Activated CD4-positive, alpha-beta memory T cell treated with anti-CD3 and anti-CD28 coated beads, Interleukin-2, amount 10 ng/mL, durations not matched to agents 7 days and 5 days (primary cell): Measurements from ENCODE around the gene MAD1L1. TPM values are rescaled to one million over a fixed set of nuclear protein-coding genes. Genes with fewer than 3 reads are reported as not detected.
"Not testable (repeated sequence)": the region's sequence is repeated elsewhere in the genome, so short reads cannot be mapped to it uniquely, and the experiment has no call there.

Source experiments
- CTCF ChIA-PET: fragments of 350-600 bp; sonication (Branson Sonifier 250); formaldehyde crosslinking; loops from one replicate; lab custom pipeline; 2021; ENCODE audit warnings: antibody characterized with exemption, inconsistent platforms; lab: Charles Lee
- POLR2A ChIA-PET: fragments of 350-600 bp; sonication (Branson Sonifier 250); formaldehyde crosslinking; loops from one replicate; lab custom pipeline; 2021; ENCODE audit warnings: antibody characterized with exemption; lab: Charles Lee
- DNase-seq: peaks from one replicate; pipeline ENCODE4 v3.0.0-alpha.2; 2020
- H3K27ac Mint-ChIP-seq: one replicate; pipeline ENCODE4 v1.8.0; 2021; ENCODE audit warnings: mild to moderate bottlenecking, mixed read lengths
- H3K27me3 Mint-ChIP-seq: one replicate; pipeline ENCODE4 v1.8.0; 2021; ENCODE audit warnings: mixed read lengths
- H3K36me3 Mint-ChIP-seq: one replicate; pipeline ENCODE4 v1.8.0; 2021; ENCODE audit warnings: low read depth, mixed read lengths
- H3K4me1 Mint-ChIP-seq: one replicate; pipeline ENCODE4 v1.8.0; 2021; ENCODE audit warnings: mixed read lengths
- H3K4me3 Mint-ChIP-seq: one replicate; pipeline ENCODE4 v1.8.0; 2021; ENCODE audit warnings: mild to moderate bottlenecking, mixed read lengths
- H3K9me3 Mint-ChIP-seq: one replicate; pipeline ENCODE4 v1.8.0; 2021; ENCODE audit warnings: mixed read lengths
- total RNA-seq, 2 experiments: library from RNA; stranded (reverse); gene quantifications; one replicate each; pipeline ENCODE4 v1.2.3, GENCODE V29; 2021

The MAD1L1 gene
- total RNA-seq, 2 experiments from 2014 or later, result 120 to 136 TPM

GRCh38 chr7:1883031-1883761 lies 349.5 kb downstream of the MAD1L1 start:
- DNase-seq, result peak; percentile 47
- peak overlapping the region; percentile 73 for H3K27ac Mint-ChIP-seq
- peaks cover 10% of the 10 kb centered on the region for H3K9me3 Mint-ChIP-seq
- H3K4me3 Mint-ChIP-seq, result no peak overlapping the region
- H3K4me1 Mint-ChIP-seq, result peaks cover 38% of the 10 kb centered on the region
- ChIA-PET POLR2A (interaction anchor here (0.8 to 1.8 kb wide), 3 partner anchors 28 to 372 kb away, joined by 3 to 5 read pairs (median 4); no protein-coding TSS in a partner anchor), CTCF (interaction anchor here (0.6 kb wide), 1 partner anchor 610 kb away, joined by 3 read pairs; no protein-coding TSS in a partner anchor)
- no peaks in the 10 kb centered on the region for H3K27me3 Mint-ChIP-seq
- H3K36me3 Mint-ChIP-seq, result peaks cover 45% of the 10 kb centered on the region

GRCh38 chr7:1882451-1882850 lies 350.3 kb downstream of the MAD1L1 start:
- peaks cover 38% of the 10 kb centered on the region for H3K4me1 Mint-ChIP-seq
- CTCF ChIA-PET, result interaction anchor here (0.6 kb wide), 1 partner anchor 611 kb away, joined by 3 read pairs; no protein-coding TSS in a partner anchor
- H3K27me3 Mint-ChIP-seq, result no peaks in the 10 kb centered on the region
- peak overlapping the region; percentile 73 for H3K27ac Mint-ChIP-seq
- H3K9me3 Mint-ChIP-seq, result peaks cover 7% of the 10 kb centered on the region
- H3K4me3 Mint-ChIP-seq, result no peak overlapping the region
- POLR2A ChIA-PET, result interaction anchor here (0.8 to 1.8 kb wide), 3 partner anchors 27 to 373 kb away, joined by 3 to 5 read pairs (median 4); no protein-coding TSS in a partner anchor
- peaks cover 42% of the 10 kb centered on the region for H3K36me3 Mint-ChIP-seq
- no peak for DNase-seq

- ChIA-PET POLR2A (interaction anchor here (1.4 kb wide), 1 partner anchor 27 kb away, joined by 4 read pairs; no protein-coding TSS in a partner anchor), CTCF (no interaction called here)
- H3K4me1 Mint-ChIP-seq, result peaks cover 36% of the 10 kb centered on the region
- no peak for DNase-seq
- H3K36me3 Mint-ChIP-seq, result peaks cover 37% of the 10 kb centered on the region
- no peaks in the 10 kb centered on the region for H3K27me3 Mint-ChIP-seq
- H3K27ac Mint-ChIP-seq, result peak overlapping the region; percentile 64
- H3K4me3 Mint-ChIP-seq, result no peak overlapping the region
- peaks cover 7% of the 10 kb centered on the region for H3K9me3 Mint-ChIP-seq
These were observed 350.8 kb downstream of the MAD1L1 start for GRCh38 chr7:1881946-1882345.

- H3K9me3 Mint-ChIP-seq, POLR2A ChIA-PET: not testable (repeated sequence)
- peaks cover 11% of the 10 kb centered on the region for H3K4me1 Mint-ChIP-seq
These were observed 356.1 kb downstream of the MAD1L1 start for GRCh38 chr7:1876641-1877040.

GRCh38 chr7:1875392-1876199 lies 357.1 kb downstream of the MAD1L1 start:
- peaks cover 38% of the 10 kb centered on the region for H3K36me3 Mint-ChIP-seq
- H3K27me3 Mint-ChIP-seq, CTCF ChIA-PET, H3K4me1 Mint-ChIP-seq, DNase-seq, H3K4me3 Mint-ChIP-seq, POLR2A ChIA-PET, H3K27ac Mint-ChIP-seq: not testable (repeated sequence)
- peaks cover 14% of the 10 kb centered on the region for H3K9me3 Mint-ChIP-seq

More at GRCh38 chr7:1876641-1877040, 356.1 kb downstream of the MAD1L1 start:
- peaks cover 38% of the 10 kb centered on the region for H3K36me3 Mint-ChIP-seq
- CTCF ChIA-PET, DNase-seq, H3K27me3 Mint-ChIP-seq, H3K4me3 Mint-ChIP-seq, H3K27ac Mint-ChIP-seq: not testable (repeated sequence)

GRCh38 chr7:1874590-1875391 lies 358.0 kb downstream of the MAD1L1 start:
- Mint-ChIP-seq H3K9me3 (peaks cover 17% of the 10 kb centered on the region), H3K36me3 (peaks cover 35% of the 10 kb centered on the region)
- H3K27ac Mint-ChIP-seq, H3K4me1 Mint-ChIP-seq, CTCF ChIA-PET, H3K4me3 Mint-ChIP-seq, DNase-seq, H3K27me3 Mint-ChIP-seq, POLR2A ChIA-PET: not testable (repeated sequence)

GRCh38 chr7:1873857-1874589 lies 358.7 kb downstream of the MAD1L1 start:
- DNase-seq, result no peak
- ChIA-PET CTCF (no interaction called here), POLR2A (no interaction called here)

GRCh38 chr7:1873421-1873820 lies 359.3 kb downstream of the MAD1L1 start:
- ChIA-PET POLR2A (no interaction called here), CTCF (no interaction called here)
- H3K9me3 Mint-ChIP-seq, result peaks cover 15% of the 10 kb centered on the region
- H3K27ac Mint-ChIP-seq, result no peak overlapping the region
- peaks cover 4% of the 10 kb centered on the region for H3K4me1 Mint-ChIP-seq
- H3K36me3 Mint-ChIP-seq, result peaks cover 27% of the 10 kb centered on the region
- no peaks in the 10 kb centered on the region for H3K27me3 Mint-ChIP-seq
- no peak overlapping the region for H3K4me3 Mint-ChIP-seq
- no peak for DNase-seq

More at GRCh38 chr7:1873857-1874589, 358.7 kb downstream of the MAD1L1 start:
- Mint-ChIP-seq H3K36me3 (peaks cover 31% of the 10 kb centered on the region), H3K4me3 (no peak overlapping the region), H3K27ac (no peak overlapping the region), H3K4me1 (peaks cover 4% of the 10 kb centered on the region), H3K9me3 (peaks cover 17% of the 10 kb centered on the region), H3K27me3 (no peaks in the 10 kb centered on the region)

GRCh38 chr7:1873070-1873405 lies 359.7 kb downstream of the MAD1L1 start:
- Mint-ChIP-seq H3K27ac (no peak overlapping the region), H3K27me3 (no peaks in the 10 kb centered on the region), H3K4me1 (peaks cover 4% of the 10 kb centered on the region), H3K9me3 (peaks cover 13% of the 10 kb centered on the region), H3K4me3 (no peak overlapping the region), H3K36me3 (peaks cover 23% of the 10 kb centered on the region)
- CTCF ChIA-PET, result no interaction called here
- DNase-seq, result no peak
- POLR2A ChIA-PET, result no interaction called here

GRCh38 chr7:1872191-1873069 lies 360.3 kb downstream of the MAD1L1 start:
- H3K9me3 Mint-ChIP-seq, result peaks cover 11% of the 10 kb centered on the region
- no peaks in the 10 kb centered on the region for H3K27me3 Mint-ChIP-seq
- POLR2A ChIA-PET, result no interaction called here
- peaks cover 20% of the 10 kb centered on the region for H3K36me3 Mint-ChIP-seq
- peaks cover 4% of the 10 kb centered on the region for H3K4me1 Mint-ChIP-seq
- no peak overlapping the region for H3K4me3 Mint-ChIP-seq
- CTCF ChIA-PET, result no interaction called here
- H3K27ac Mint-ChIP-seq, result no peak overlapping the region
- DNase-seq, result no peak

- CTCF ChIA-PET, result no interaction called here
- Mint-ChIP-seq H3K36me3 (peaks cover 14% of the 10 kb centered on the region), H3K9me3 (peaks cover 11% of the 10 kb centered on the region), H3K27ac (no peak overlapping the region), H3K4me3 (no peak overlapping the region), H3K4me1 (no peaks in the 10 kb centered on the region), H3K27me3 (no peaks in the 10 kb centered on the region)
- no peak for DNase-seq
- POLR2A ChIA-PET, result no interaction called here
These were observed 363.2 kb downstream of the MAD1L1 start for GRCh38 chr7:1869452-1870130.
